SKM-1 (cell line): ENCODE measurements around the gene TNFRSF4.

Experiments
- DNase-seq: peaks from one replicate; lab custom pipeline; 2025; ENCODE audit not compliant: unreplicated experiment; lab: John Stamatoyannopoulos, UW

Gene TNFRSF4

GRCh38 chr1:1171161-1171545, 42.8 kb downstream of the TNFRSF4 start:
- no peak for DNase-seq

GRCh38 chr1:1170215-1171091, 43.5 kb downstream of the TNFRSF4 start:
- DNase-seq = no peak

- no peak for DNase-seq
Observed at GRCh38 chr1:1169429-1170214, 44.3 kb downstream of the TNFRSF4 start.

- DNase-seq = no peak
Observed at GRCh38 chr1:1168451-1169411, 45.2 kb downstream of the TNFRSF4 start.

GRCh38 chr1:1167841-1168450, 46.0 kb downstream of the TNFRSF4 start:
- DNase-seq = no peak

- no peak for DNase-seq
Observed at GRCh38 chr1:1167398-1167821, 46.5 kb downstream of the TNFRSF4 start.

- DNase-seq = no peak
Observed at GRCh38 chr1:1166642-1167397, 47.1 kb downstream of the TNFRSF4 start.

- no peak for DNase-seq
Observed at GRCh38 chr1:1165900-1166421, 48.0 kb downstream of the TNFRSF4 start.

GRCh38 chr1:1165485-1165884, 48.5 kb downstream of the TNFRSF4 start:
- no peak for DNase-seq

- DNase-seq = no peak
Observed at GRCh38 chr1:1164701-1165451, 49.1 kb downstream of the TNFRSF4 start.

GRCh38 chr1:1164361-1164700, 49.6 kb downstream of the TNFRSF4 start:
- no peak for DNase-seq

GRCh38 chr1:1163538-1164070, 50.3 kb downstream of the TNFRSF4 start:
- DNase-seq = no peak

GRCh38 chr1:1162597-1163537, 51.1 kb downstream of the TNFRSF4 start:
- no peak for DNase-seq

- DNase-seq = no peak
Observed at GRCh38 chr1:1161683-1162079, 52.3 kb downstream of the TNFRSF4 start.
